Progenitor cell of endocrine pancreas (in vitro differentiated cells): ENCODE results near the gene SRP68. TPM values are rescaled to one million over a fixed set of nuclear protein-coding genes. Genes with fewer than 3 reads are reported as not detected.

Source experiments
- DNase-seq: peaks from one replicate; pipeline ENCODE4 v3.0.0; 2021; ENCODE audit warnings: low spot score; ENCODE audit not compliant: unreplicated experiment
- H3K27ac Mint-ChIP-seq: 2 replicates; pipeline ENCODE4 v1.8.0; 2021; ENCODE audit warnings: mild to moderate bottlenecking, moderate library complexity, mixed read lengths
- H3K27me3 Mint-ChIP-seq: 2 replicates; pipeline ENCODE4 v1.8.0; 2021; ENCODE audit warnings: mixed read lengths
- H3K36me3 Mint-ChIP-seq: 2 replicates; pipeline ENCODE4 v1.8.0; 2022; ENCODE audit warnings: mixed read lengths; ENCODE audit not compliant: insufficient read depth
- H3K4me1 Mint-ChIP-seq: 2 replicates; pipeline ENCODE4 v1.8.0; 2021; ENCODE audit warnings: low read depth, mixed read lengths
- H3K4me3 Mint-ChIP-seq: 2 replicates; pipeline ENCODE4 v1.8.0; 2021; ENCODE audit warnings: low read depth, mild to moderate bottlenecking, moderate library complexity, mixed read lengths
- H3K9me3 Mint-ChIP-seq: 2 replicates; pipeline ENCODE4 v1.8.0; 2021; ENCODE audit warnings: low read depth, mixed read lengths
- total RNA-seq: library from RNA; stranded (reverse); gene quantifications from 2 replicates; pipeline ENCODE4 v1.2.1, GENCODE V29; 2021
- TF ChIP-seq, protein P1 (sequence below): fragments of 200-600 bp; sonication (generic); IDR thresholded peaks from one replicate; pipeline ENCODE4 v1.5.0; 2021; ENCODE audit warnings: antibody characterized with exemption, mild to moderate bottlenecking; ENCODE audit not compliant: unreplicated experiment

Gene SRP68
- total RNA-seq, 1 donor from 2014 or later, result 74.9 TPM

DNA sequence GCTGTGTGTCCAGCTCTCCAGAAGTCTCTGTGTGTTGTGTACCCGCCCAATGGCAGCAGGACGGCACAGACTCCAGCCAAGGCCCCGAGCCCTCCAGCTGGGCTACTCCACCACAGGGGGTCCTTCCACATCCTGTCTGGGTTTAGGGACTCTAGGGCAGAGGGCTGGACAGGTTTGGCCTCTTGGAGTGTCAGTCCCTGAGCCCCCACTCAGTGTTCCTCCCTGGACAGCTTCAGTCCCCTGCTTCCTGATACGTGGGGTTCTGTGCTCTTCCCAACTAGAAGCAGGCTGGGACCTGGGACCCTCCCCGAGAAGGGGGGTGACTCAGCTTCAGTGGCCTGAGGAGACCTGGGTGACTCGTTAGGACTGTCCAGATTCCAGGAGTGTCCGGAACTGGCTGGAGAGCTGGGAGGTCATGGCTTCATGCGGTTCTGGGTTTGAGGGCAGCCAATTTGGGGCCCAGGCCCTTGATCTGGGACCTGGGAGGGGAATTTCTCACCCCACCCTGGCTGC lies 67.5 kb downstream of the SRP68 start:
- H3K27ac Mint-ChIP-seq, result no peak overlapping the region
- TF ChIP-seq, protein P1, sequence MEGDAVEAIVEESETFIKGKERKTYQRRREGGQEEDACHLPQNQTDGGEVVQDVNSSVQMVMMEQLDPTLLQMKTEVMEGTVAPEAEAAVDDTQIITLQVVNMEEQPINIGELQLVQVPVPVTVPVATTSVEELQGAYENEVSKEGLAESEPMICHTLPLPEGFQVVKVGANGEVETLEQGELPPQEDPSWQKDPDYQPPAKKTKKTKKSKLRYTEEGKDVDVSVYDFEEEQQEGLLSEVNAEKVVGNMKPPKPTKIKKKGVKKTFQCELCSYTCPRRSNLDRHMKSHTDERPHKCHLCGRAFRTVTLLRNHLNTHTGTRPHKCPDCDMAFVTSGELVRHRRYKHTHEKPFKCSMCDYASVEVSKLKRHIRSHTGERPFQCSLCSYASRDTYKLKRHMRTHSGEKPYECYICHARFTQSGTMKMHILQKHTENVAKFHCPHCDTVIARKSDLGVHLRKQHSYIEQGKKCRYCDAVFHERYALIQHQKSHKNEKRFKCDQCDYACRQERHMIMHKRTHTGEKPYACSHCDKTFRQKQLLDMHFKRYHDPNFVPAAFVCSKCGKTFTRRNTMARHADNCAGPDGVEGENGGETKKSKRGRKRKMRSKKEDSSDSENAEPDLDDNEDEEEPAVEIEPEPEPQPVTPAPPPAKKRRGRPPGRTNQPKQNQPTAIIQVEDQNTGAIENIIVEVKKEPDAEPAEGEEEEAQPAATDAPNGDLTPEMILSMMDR, result no peak
- DNase-seq, result no peak
- no peaks in the 10 kb centered on the region for H3K9me3 Mint-ChIP-seq
- H3K4me1 Mint-ChIP-seq, result peaks cover 6% of the 10 kb centered on the region
- H3K27me3 Mint-ChIP-seq, result no peaks in the 10 kb centered on the region
- H3K4me3 Mint-ChIP-seq, result no peak overlapping the region
- H3K36me3 Mint-ChIP-seq, result peaks cover 9% of the 10 kb centered on the region

DNA sequence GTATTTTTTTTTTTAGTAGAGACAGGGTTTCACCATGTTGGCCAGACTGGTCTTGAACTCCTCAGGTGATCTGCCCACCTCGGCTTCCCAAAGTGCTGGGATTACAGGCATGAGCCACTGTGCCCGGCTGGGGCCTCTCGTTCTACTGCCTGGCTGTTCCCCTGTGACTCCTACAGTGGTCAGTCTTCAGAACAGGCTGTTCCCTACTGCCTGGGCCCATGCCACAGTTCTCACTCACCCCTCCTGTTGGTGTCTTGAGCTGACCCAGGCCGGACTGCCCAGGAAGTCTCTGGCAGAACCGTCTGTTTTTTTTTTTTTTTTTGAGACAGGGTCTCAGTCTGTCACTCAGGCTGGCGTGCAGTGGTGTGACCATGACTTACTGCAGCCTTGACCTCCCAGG lies 68.4 kb downstream of the SRP68 start:
- H3K9me3 Mint-ChIP-seq, result no peaks in the 10 kb centered on the region
- peaks cover 9% of the 10 kb centered on the region for H3K36me3 Mint-ChIP-seq
- no peak overlapping the region for H3K27ac Mint-ChIP-seq
- H3K4me1 Mint-ChIP-seq, result peaks cover 6% of the 10 kb centered on the region
- no peaks in the 10 kb centered on the region for H3K27me3 Mint-ChIP-seq
- TF ChIP-seq, protein P1, result no peak
- no peak overlapping the region for H3K4me3 Mint-ChIP-seq
- no peak for DNase-seq

DNA sequence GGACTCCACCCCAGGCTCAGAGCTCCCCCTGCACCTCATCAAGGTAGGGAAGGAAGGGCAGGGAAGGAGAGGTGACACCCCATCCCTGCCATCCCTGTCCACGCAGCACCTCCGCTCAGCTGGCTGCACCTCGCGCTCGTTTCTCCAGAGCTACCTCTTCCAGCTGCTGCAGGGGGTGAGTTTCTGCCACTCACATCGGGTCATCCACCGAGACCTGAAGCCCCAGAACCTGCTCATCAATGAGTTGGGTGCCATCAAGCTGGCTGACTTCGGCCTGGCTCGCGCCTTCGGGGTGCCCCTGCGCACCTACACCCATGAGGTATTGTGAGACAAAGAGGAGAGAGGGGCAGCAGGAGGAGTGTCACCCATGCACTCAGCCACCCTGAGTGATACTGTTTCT lies 70.2 kb downstream of the SRP68 start:
- Mint-ChIP-seq H3K36me3 (peaks cover 12% of the 10 kb centered on the region), H3K9me3 (no peaks in the 10 kb centered on the region), H3K4me1 (peaks cover 11% of the 10 kb centered on the region), H3K27me3 (no peaks in the 10 kb centered on the region), H3K4me3 (no peak overlapping the region), H3K27ac (no peak overlapping the region)
- DNase-seq, result no peak
- TF ChIP-seq, protein P1, result no peak

DNA sequence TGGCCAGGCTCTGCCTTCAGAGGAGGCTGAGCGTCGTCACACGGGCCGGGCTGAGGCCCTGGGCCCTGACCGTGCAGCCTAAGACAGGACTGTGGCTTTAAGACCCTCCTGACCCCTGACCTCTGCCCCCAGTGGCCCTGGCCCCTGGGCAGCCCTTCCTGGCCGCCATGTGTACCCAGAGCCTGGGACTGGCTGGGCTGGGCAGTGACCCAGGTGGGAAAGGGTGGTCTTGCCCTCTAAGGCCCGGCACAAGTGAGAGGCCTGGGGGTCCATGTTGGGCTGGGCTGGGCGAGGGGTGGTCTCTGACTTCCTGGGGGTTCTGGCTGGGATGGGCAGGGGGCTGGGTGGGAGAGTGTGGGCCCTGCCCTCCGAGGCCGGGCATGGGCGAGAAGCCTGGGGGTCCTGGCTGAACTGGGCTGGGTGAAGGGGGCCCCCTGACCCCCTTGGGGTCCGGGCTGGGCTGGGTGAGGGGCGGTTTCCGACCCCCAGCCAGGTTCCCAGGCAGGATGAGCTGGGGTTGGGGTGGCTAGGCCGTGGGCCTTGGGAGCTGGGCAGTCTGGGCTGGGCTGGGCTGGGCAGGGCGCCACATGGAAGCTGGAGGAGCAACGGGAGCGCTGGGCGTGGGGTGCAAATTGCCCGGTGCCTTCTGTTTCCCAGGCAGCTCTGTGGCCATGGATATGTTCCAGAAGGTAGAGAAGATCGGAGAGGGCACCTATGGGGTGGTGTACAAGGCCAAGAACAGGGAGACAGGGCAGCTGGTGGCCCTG lies 71.4 kb downstream of the SRP68 start, which contains the start of gene CDK3:
Gene CDK3, plus strand, starts transcription at position 101 of the 767 bp plus-strand sequence. Its CDS starts 571 bp downstream, at position 672.
- no peak within 1 kb of the TSS for H3K4me3 Mint-ChIP-seq
- H3K9me3 Mint-ChIP-seq, result no peaks in the 10 kb centered on the region
- DNase-seq, result no peak
- H3K27me3 Mint-ChIP-seq, result no peaks in the 10 kb centered on the region
- peaks cover 14% of the 10 kb centered on the region for H3K4me1 Mint-ChIP-seq
- TF ChIP-seq, protein P1, result peak; percentile 18
- H3K27ac Mint-ChIP-seq, result no peak within 1 kb of the TSS
- H3K36me3 Mint-ChIP-seq, result peaks cover 15% of the 10 kb centered on the region

DNA sequence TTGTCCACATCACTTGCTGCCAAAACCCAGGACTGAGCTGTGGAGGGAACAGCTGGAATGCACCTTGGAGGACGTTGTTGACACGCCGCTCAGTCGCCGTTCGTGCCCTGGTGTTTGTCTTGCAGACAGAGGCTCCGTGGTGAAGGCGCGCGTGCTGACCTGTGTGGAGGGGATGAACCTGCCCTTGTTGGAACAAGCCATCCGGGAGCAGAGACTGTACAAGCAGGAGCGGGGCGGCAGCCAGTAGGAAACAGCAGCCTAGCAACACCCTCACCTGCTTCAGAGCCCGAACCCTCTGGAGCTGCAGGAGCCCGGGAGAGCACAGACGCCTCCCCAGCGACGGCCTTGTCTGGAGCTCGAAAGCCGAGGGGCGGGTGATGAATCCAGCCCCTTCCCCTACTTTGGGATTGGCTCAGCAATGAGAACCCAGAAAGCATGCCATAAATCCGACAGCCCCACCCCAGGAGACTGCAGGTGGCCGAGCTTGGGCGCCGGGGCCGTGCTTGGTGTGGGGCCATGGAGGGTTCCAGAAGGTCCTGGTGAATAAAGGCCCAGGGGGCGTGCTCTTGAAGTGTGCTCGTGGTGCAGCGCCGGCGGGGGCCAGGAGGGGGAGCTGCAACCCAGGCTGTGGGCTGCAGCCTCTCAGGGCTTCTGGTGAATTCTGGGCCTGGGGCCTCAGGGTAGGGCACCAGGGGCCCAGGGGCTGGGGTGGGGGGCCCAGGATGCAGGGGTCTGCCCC lies 72.1 kb downstream of the SRP68 start:
- Mint-ChIP-seq H3K4me1 (peaks cover 14% of the 10 kb centered on the region), H3K9me3 (no peaks in the 10 kb centered on the region), H3K27ac (no peak overlapping the region), H3K36me3 (peaks cover 12% of the 10 kb centered on the region), H3K4me3 (no peak overlapping the region), H3K27me3 (no peaks in the 10 kb centered on the region)
- peak; percentile 50 for DNase-seq
- TF ChIP-seq, protein P1, result peak; percentile 76
